Superior temporal gyrus (tissue), 1 donor: ENCODE measurements around the gene CA11.

Source experiments
- DNase-seq: peaks from one replicate; pipeline ENCODE4 v3.0.0-alpha.2; 2016; ENCODE audit errors: extremely low spot score

CA11 gene

GRCh38 chr19:48629297-48629598 lies 16.7 kb downstream of the CA11 start:
- DNase-seq, result no peak

GRCh38 chr19:48628486-48629296 lies 17.3 kb downstream of the CA11 start:
- no peak for DNase-seq

- no peak for DNase-seq
Observed at GRCh38 chr19:48627865-48628314, 18.1 kb downstream of the CA11 start.

- no peak for DNase-seq
Observed at GRCh38 chr19:48627201-48627864, 18.7 kb downstream of the CA11 start.

GRCh38 chr19:48625891-48626327 lies 20.1 kb downstream of the CA11 start:
- DNase-seq, result no peak

- no peak for DNase-seq
Observed at GRCh38 chr19:48624791-48625723, 20.9 kb downstream of the CA11 start.

- peak; percentile 98 for DNase-seq
Observed at GRCh38 chr19:48624067-48624594, 21.9 kb downstream of the CA11 start.

GRCh38 chr19:48623556-48624066 lies 22.4 kb downstream of the CA11 start:
- DNase-seq, result no peak

GRCh38 chr19:48619692-48620585 lies 26.0 kb downstream of the CA11 start:
- DNase-seq, result no peak

GRCh38 chr19:48618916-48619691 lies 26.9 kb downstream of the CA11 start, which contains the start of the genes RPL18 and SPHK2:
TSS of gene RPL18 (minus strand) at chr19:48619178. CDS start at chr19:48619143, 35 bp downstream.
TSS of gene SPHK2 (plus strand) at chr19:48619506. CDS start at chr19:48620515, 1,009 bp downstream.
- peak; percentile 99 for DNase-seq

- DNase-seq, result no peak
Observed at GRCh38 chr19:48618278-48618915, 27.6 kb downstream of the CA11 start.

GRCh38 chr19:48617146-48617937 lies 28.6 kb downstream of the CA11 start:
- no peak for DNase-seq

GRCh38 chr19:48616491-48617056 lies 29.4 kb downstream of the CA11 start:
- no peak for DNase-seq

GRCh38 chr19:48616041-48616436 lies 29.9 kb downstream of the CA11 start:
- DNase-seq, result no peak

- DNase-seq, result no peak
Observed at GRCh38 chr19:48615231-48616040, 30.6 kb downstream of the CA11 start.

GRCh38 chr19:48614436-48615230 lies 31.4 kb downstream of the CA11 start, which contains the start of gene FAM83E:
TSS of gene FAM83E (minus strand) at chr19:48615076. CDS start at chr19:48613372, 1,704 bp downstream.
- no peak for DNase-seq
